Activated naive CD8-positive, alpha-beta T cell treated with anti-CD3 and anti-CD28 coated beads, Interleukin-2, amount 50 U/mL, for 24 hours (primary cell): ENCODE measurements around the gene PRSS1.
"Not testable (repeated sequence)": the region's sequence is repeated elsewhere in the genome, so short reads cannot be mapped to it uniquely, and the experiment has no call there.

Experiments
- ATAC-seq: fragments of 150-1000 bp; cut with Tn5 transposase; one replicate; pipeline ENCODE4 v1.10.0; 2021
- DNase-seq: peaks from one replicate; pipeline ENCODE4 v3.0.0; 2021
- H3K27ac Mint-ChIP-seq: one replicate; pipeline ENCODE4 v1.8.0; 2021; ENCODE audit warnings: mild to moderate bottlenecking, mixed read lengths
- H3K27me3 Mint-ChIP-seq: one replicate; pipeline ENCODE4 v1.8.0; 2021; ENCODE audit warnings: mixed read lengths
- H3K36me3 Mint-ChIP-seq: one replicate; pipeline ENCODE4 v1.8.0; 2021; ENCODE audit warnings: low read depth, mixed read lengths
- H3K4me1 Mint-ChIP-seq: one replicate; pipeline ENCODE4 v1.8.0; 2021; ENCODE audit warnings: mixed read lengths
- H3K4me3 Mint-ChIP-seq: one replicate; pipeline ENCODE4 v1.8.0; 2021; ENCODE audit warnings: mild to moderate bottlenecking, moderate library complexity, mixed read lengths
- H3K9me3 Mint-ChIP-seq: one replicate; pipeline ENCODE4 v1.8.0; 2021; ENCODE audit warnings: mixed read lengths

Gene PRSS1

DNA sequence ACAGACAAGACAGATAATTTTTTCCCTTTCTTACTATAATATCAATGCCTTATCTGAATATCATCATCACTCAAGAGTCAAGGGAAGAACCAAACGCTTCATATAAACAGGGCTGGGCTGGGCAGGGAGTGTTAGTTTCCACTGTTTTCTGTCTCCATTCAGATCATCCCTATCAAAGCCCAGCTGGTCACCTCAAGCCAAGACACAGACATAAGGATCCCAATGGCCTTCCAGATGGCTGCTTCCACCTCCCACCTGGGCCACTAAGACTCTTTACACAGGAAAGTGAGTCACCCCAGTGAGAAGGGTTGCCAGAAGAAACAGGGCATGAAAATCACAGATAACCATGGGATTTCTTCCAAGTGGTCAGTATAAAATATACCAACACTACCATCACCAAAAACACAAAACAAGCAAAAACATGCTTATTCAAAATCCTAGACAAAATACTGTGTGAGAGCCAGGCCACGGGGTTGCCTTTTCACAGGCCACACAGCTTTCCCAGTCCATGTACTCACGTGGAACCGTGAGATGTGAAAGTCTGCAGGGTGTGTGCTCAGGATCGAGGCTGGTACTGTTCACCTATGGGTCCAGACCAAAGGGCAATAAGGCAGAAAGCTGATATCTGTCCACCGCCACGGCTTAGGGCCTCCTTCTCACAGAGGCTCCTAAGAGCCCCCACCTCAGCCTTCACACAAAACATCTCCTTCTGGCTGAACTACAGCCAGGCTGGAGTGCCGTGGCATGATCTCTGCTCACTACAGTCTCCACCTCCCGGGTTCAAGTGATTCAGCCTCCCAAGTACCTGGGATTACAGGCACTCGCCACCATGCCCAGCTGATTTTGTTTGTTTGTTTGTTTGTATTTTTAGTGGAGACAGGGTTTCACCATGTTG lies 5.7 kb downstream of the PRSS1 start:
- DNase-seq = no peak
- Mint-ChIP-seq H3K36me3 (no peaks in the 10 kb centered on the region), H3K27ac (no peak overlapping the region), H3K4me1 (no peaks in the 10 kb centered on the region), H3K9me3 (no peaks in the 10 kb centered on the region), H3K27me3 (no peaks in the 10 kb centered on the region), H3K4me3 (no peak overlapping the region)
- no peak for ATAC-seq

GRCh38 chr7:142758312-142758711 lies 9.0 kb downstream of the PRSS1 start:
- not testable (repeated sequence) for H3K27me3 Mint-ChIP-seq, H3K4me1 Mint-ChIP-seq, H3K9me3 Mint-ChIP-seq, DNase-seq, H3K4me3 Mint-ChIP-seq, H3K36me3 Mint-ChIP-seq, H3K27ac Mint-ChIP-seq, ATAC-seq

GRCh38 chr7:142759433-142759832 lies 10.2 kb downstream of the PRSS1 start:
- DNase-seq (no peak), ATAC-seq (no peak)
- H3K27ac Mint-ChIP-seq = no peak overlapping the region
- H3K4me3 Mint-ChIP-seq = no peak overlapping the region
- H3K4me1 Mint-ChIP-seq = no peaks in the 10 kb centered on the region
- no peaks in the 10 kb centered on the region for H3K36me3 Mint-ChIP-seq
- no peaks in the 10 kb centered on the region for H3K27me3 Mint-ChIP-seq
- H3K9me3 Mint-ChIP-seq = no peaks in the 10 kb centered on the region

GRCh38 chr7:142760071-142760642 lies 10.9 kb downstream of the PRSS1 start:
- no peak for ATAC-seq
- Mint-ChIP-seq H3K4me1 (no peaks in the 10 kb centered on the region), H3K36me3 (no peaks in the 10 kb centered on the region), H3K4me3 (no peak overlapping the region), H3K9me3 (no peaks in the 10 kb centered on the region), H3K27me3 (no peaks in the 10 kb centered on the region), H3K27ac (no peak overlapping the region)
- DNase-seq = no peak

GRCh38 chr7:142761606-142762005 lies 12.3 kb downstream of the PRSS1 start:
- H3K4me1 Mint-ChIP-seq, H3K27ac Mint-ChIP-seq, DNase-seq, H3K4me3 Mint-ChIP-seq, ATAC-seq, H3K36me3 Mint-ChIP-seq, H3K27me3 Mint-ChIP-seq, H3K9me3 Mint-ChIP-seq: not testable (repeated sequence)

DNA sequence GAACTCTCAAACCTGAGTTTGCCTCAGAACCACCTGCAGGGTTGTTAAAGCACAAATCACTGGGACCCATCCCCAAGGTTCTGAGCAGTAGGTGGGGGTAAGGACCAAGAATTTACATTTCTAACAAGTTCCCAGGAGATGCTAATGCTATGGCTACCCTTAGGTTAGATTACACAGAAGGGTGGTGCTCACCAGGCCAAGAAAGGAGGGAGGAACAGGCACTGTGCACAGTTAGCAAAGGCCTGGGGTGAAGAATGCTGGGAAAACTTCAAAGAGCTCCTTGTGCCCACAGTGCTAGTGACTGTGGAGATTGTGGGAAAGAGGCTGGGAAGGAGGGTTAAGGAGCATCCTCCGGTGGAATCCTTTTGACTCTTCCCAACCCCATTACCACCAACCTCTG lies 12.8 kb downstream of the PRSS1 start:
- no peaks in the 10 kb centered on the region for H3K27me3 Mint-ChIP-seq
- no peaks in the 10 kb centered on the region for H3K4me1 Mint-ChIP-seq

DNA sequence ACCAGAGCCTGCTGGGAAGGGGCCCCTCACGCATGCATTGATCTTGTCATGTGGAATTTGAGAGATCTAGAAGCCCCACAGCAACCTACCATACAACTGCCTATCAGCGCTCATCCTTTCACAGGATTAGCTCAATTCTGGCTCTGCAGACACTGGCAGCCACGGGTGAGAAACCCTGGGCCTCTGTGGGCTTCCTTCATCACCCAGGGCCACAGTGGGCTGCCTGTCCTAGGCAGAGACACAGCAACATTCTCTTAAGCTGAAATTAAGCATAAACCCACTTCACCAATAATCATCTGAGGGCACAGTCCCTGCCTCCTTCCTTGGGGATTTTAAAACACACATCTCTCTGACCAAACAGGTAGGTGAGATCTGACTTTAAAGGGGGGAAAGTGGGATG lies 18.2 kb downstream of the PRSS1 start:
- Mint-ChIP-seq H3K9me3 (no peaks in the 10 kb centered on the region), H3K27me3 (no peaks in the 10 kb centered on the region), H3K36me3 (no peaks in the 10 kb centered on the region), H3K4me3 (no peak overlapping the region), H3K4me1 (peaks cover 12% of the 10 kb centered on the region), H3K27ac (no peak overlapping the region)
- no peak for DNase-seq
- no peak for ATAC-seq

More for the DNA sequence above, 12.8 kb downstream of the PRSS1 start:
- H3K36me3 Mint-ChIP-seq = no peaks in the 10 kb centered on the region
- ATAC-seq (no peak), DNase-seq (no peak)
- no peaks in the 10 kb centered on the region for H3K9me3 Mint-ChIP-seq
- no peak overlapping the region for H3K27ac Mint-ChIP-seq
- H3K4me3 Mint-ChIP-seq = no peak overlapping the region

- ATAC-seq = no peak
- Mint-ChIP-seq H3K9me3 (no peaks in the 10 kb centered on the region), H3K4me3 (no peak overlapping the region), H3K36me3 (no peaks in the 10 kb centered on the region), H3K27ac (no peak overlapping the region), H3K4me1 (peaks cover 12% of the 10 kb centered on the region), H3K27me3 (no peaks in the 10 kb centered on the region)
- no peak for DNase-seq
Observed at GRCh38 chr7:142767861-142768260, 18.6 kb downstream of the PRSS1 start.

DNA sequence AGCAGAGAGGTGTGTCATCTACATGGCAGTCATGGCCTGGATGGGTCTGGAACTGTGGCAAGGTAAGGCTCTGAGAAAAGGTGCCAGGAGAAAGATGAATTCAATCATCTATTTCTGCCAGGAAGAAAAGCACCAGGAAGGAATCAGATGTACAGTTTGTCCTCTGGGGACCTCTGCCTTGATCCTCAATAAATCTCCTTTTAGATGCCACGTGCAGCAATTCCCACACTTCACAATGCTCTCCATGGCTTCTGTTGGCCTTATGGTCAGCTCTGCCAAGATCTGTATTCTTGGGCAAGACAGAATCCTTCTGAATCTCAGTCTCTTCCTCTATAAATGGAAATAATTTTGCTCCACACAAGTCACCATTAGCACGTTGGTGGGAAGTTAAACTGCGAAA lies 19.6 kb downstream of the PRSS1 start:
- H3K9me3 Mint-ChIP-seq, H3K4me3 Mint-ChIP-seq, H3K27me3 Mint-ChIP-seq, H3K27ac Mint-ChIP-seq, ATAC-seq, DNase-seq, H3K36me3 Mint-ChIP-seq: not testable (repeated sequence)
- peaks cover 12% of the 10 kb centered on the region for H3K4me1 Mint-ChIP-seq

DNA sequence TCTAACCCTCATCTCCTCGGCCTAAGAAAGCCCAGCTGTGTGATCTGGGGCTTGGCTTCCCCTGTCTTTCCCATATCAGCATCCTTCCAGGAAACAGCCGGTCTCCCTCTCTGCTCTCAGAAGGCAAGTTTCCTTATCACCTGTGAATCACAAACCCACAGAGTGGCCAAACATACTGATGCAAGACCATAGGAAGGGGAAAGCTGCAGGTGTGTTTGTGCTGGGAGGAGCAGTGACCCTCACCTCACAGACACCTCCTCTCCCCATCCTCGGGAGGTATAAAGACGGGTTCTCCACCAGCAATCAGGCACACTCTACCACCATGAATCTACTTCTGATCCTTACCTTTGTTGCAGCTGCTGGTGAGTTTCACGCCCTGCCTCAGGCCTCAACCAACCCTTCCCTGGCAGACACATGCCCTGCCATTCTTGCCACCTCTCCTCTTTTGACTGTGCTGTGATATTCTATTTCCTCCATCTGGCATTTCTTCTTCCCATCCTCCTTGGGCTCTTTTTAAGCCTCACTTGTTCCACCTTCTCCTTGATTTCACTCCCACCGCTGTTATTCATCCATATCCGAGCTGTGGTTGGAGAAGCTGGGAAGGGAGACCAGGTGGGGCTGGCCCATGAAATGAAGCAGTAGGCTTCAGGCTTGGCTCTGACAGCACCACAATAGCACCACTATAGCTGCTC lies 21.5 kb downstream of the PRSS1 start, which contains the start of gene PRSS2:
Gene PRSS2 (plus strand): TSS at position 310 of the 692 bp plus-strand sequence. CDS start 13 bp downstream, at position 323.
- H3K4me1 Mint-ChIP-seq = peaks cover 12% of the 10 kb centered on the region
- no peak for DNase-seq
- H3K4me3 Mint-ChIP-seq = no peak within 1 kb of the TSS
- H3K27me3 Mint-ChIP-seq = no peaks in the 10 kb centered on the region
- H3K36me3 Mint-ChIP-seq = no peaks in the 10 kb centered on the region
- ATAC-seq = no peak
- H3K27ac Mint-ChIP-seq = no peak within 1 kb of the TSS
- no peaks in the 10 kb centered on the region for H3K9me3 Mint-ChIP-seq

GRCh38 chr7:142771353-142771723 lies 22.1 kb downstream of the PRSS1 start:
- no peak for ATAC-seq

DNA sequence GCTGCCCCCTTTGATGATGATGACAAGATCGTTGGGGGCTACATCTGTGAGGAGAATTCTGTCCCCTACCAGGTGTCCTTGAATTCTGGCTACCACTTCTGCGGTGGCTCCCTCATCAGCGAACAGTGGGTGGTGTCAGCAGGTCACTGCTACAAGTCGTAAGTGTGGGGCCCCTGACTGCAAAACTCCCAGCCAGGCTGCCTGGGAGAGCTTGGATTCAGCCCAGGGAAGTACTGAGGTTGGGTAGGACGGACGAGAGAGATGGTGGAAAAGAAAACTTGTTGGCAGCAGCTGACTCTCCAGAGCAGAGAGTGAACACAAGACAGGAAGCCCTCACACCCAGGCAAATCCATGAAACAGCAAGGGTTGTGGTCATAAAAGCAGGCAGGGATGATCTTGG lies 22.8 kb downstream of the PRSS1 start:
- Mint-ChIP-seq H3K27me3 (no peaks in the 10 kb centered on the region), H3K36me3 (no peaks in the 10 kb centered on the region), H3K4me1 (peaks cover 15% of the 10 kb centered on the region), H3K4me3 (no peak overlapping the region), H3K9me3 (no peaks in the 10 kb centered on the region), H3K27ac (no peak overlapping the region)
- no peak for ATAC-seq
- no peak for DNase-seq

More at GRCh38 chr7:142771353-142771723, 22.1 kb downstream of the PRSS1 start:
- H3K9me3 Mint-ChIP-seq = no peaks in the 10 kb centered on the region
- H3K27ac Mint-ChIP-seq = no peak overlapping the region
- no peaks in the 10 kb centered on the region for H3K27me3 Mint-ChIP-seq
- H3K4me3 Mint-ChIP-seq = no peak overlapping the region
- no peaks in the 10 kb centered on the region for H3K36me3 Mint-ChIP-seq
- DNase-seq = no peak
- H3K4me1 Mint-ChIP-seq = peaks cover 15% of the 10 kb centered on the region

DNA sequence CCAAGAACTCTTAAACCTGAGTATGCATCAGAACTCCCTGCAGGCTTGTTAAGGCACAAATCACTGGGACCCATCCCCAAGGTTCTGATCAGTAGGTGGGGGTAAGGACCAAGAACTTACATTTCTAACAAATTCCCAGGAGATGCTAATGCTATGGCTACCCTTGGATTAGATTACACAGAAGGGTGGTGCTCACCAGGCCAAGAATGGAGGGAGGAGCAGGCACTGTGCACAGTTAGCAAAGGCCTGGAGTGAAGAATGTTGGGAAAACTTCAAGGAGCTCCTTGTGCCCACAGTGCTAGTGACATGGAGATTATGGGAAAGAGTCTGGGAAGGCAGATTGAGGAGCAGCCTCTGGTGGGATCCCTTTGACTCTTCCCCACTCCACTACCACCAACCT lies 23.4 kb downstream of the PRSS1 start:
- H3K4me3 Mint-ChIP-seq = no peak overlapping the region
- H3K4me1 Mint-ChIP-seq = peaks cover 15% of the 10 kb centered on the region
- no peaks in the 10 kb centered on the region for H3K27me3 Mint-ChIP-seq
- ATAC-seq (no peak), DNase-seq (no peak)
- no peak overlapping the region for H3K27ac Mint-ChIP-seq
- no peaks in the 10 kb centered on the region for H3K9me3 Mint-ChIP-seq
- no peaks in the 10 kb centered on the region for H3K36me3 Mint-ChIP-seq

DNA sequence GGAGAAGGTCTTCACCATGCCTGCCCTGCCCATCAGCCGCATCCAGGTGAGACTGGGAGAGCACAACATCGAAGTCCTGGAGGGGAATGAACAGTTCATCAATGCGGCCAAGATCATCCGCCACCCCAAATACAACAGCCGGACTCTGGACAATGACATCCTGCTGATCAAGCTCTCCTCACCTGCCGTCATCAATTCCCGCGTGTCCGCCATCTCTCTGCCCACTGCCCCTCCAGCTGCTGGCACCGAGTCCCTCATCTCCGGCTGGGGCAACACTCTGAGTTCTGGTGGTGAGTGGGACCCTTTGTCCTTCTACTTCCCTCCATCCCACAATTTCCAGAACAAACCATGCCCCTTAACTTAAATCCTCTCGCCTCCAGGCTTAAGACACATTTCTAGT lies 24.0 kb downstream of the PRSS1 start:
- Mint-ChIP-seq H3K36me3 (no peaks in the 10 kb centered on the region), H3K27me3 (no peaks in the 10 kb centered on the region), H3K4me1 (peaks cover 15% of the 10 kb centered on the region), H3K4me3 (no peak overlapping the region), H3K9me3 (no peaks in the 10 kb centered on the region), H3K27ac (no peak overlapping the region)
- ATAC-seq = no peak
- no peak for DNase-seq
